HG02610 (cell line): ENCODE data around the gene SIT1.
"Not testable (repeated sequence)": the region's sequence is repeated elsewhere in the genome, so short reads cannot be mapped to it uniquely, and the experiment has no call there.

Experiments used
- ATAC-seq: cut with Tn5 transposase; IDR thresholded peaks from one replicate; pipeline ENCODE4 v1.9.1; 2021; ENCODE audit warnings: mild to moderate bottlenecking, moderate library complexity; ENCODE audit not compliant: unreplicated experiment

SIT1 gene

DNA sequence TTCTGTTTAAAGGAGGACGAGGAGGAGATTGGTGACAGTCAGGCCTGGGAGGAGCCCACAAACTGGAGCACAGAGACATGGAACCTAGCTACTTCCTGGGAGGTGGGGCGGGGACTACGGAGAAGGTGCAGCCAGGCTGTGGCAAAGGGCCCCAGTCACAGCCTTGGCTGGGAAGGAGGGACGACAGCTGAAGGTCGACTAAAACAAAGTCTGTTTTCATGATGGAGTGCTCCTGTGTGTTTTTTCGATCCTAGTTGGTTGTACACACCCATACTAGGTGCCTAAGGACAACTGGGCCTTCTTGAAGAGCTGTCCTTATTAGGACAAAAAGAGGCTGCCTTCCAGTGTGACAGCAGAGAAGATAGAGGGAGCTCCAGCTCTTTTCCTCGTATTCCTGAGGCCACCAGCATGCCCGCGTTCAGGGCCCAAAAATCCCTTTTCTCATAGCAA, 10.3 kb upstream of the SIT1 start:
- no peak for ATAC-seq

DNA sequence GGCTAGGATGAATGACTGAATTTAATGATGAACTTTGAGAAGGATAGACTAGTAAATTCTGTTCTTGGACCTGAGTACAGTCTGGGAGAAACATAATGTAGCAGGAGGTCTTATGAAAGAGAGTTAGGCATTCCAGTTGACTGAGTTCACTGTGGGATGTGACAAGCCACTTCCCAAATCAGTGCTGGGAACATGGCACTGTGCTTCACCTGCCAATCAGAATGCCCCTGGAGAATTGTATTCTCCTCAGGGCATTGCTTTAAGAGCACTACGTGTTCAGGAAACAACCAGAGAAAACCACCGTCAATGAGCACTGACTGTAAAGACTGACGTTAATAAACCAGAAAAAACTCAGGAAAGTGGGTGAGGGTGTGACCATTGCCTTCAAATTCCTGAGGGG, 8.6 kb upstream of the SIT1 start:
- no peak for ATAC-seq

DNA sequence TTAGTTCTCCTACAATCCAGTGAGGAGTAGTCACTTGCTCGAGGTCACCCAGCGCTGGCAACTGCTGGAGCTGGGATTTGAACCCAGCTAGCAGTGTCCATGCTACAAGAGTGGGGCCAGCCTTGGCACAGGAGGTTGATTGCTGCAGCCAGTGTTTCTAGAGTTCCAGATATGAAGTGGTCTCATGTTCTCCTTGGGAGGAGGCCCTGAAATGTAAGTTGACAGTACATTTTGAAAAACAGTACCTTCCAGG, 8.2 kb upstream of the SIT1 start:
- ATAC-seq, result no peak

DNA sequence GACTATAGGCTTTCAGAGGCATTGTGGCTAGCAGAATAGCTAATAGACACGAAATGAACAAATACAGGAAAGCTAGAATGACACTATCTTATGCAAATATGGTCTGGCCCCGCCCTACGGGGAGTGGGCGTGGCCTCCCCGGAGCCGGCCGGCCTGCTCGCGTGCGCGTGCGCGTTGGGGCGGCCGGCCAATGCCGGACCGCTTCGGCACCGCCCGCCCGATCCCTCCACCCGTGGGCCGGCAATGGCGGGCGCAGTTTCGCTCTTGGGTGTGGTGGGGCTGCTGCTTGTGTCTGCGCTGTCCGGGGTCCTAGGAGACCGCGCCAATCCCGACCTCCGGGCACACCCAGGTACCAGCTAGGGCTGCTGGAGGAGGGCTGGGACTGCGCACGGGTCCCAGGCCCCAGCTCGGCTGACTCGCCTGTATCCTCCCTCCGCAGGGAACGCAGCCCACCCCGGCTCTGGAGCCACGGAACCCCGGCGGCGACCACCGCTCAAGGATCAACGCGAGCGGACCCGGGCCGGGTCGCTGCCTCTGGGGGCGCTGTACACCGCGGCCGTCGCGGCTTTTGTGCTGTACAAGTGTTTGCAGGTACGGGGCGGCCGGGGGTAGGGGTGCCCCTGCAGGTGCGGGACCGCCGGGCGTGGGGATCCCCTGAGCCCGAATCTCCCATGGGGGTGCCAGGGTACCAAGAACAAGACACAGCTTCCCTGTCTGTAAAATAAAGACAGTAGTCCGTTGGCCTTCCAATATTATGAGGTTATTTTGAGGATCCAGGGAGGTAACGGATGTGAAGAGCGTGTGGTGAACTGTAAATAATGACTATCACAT, 7.6 kb upstream of the SIT1 start, which contains the start of gene CCDC107:
Gene CCDC107 (plus strand): TSS at position 156 of the 831 bp plus-strand sequence. CDS start 88 bp downstream, at position 244.
- ATAC-seq, result peak; percentile 50

DNA sequence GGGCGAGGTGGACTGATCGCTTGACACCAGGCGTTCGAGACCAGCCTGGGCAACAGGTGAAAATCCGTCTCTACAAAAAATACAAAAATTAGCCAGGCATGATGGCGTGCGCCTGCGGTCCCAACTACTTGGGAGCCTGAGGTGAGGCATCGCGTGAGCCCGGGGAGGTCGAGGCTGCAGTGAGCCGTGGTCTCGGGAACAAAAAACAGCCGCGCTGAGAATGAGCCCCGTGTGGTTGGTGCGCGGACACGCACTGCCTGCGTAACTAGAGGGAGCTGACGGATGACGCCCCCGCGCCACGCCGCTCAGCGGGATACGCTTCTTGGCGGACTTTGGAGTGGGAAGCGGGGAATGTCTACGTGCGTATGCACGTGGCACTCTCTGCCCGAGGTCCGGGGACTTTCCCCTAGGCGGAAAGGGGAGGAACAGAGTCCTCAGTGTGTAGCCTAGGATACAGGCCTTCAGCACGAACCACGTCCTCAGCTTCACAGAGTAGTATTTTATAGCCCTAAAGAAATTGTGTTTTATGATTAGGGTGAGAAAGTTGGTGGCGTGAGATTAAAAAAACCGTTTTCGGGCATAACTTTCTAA, 6.9 kb upstream of the SIT1 start, which contains the start of gene RMRP:
Gene RMRP (minus strand): TSS at position 474 of the 591 bp plus-strand sequence.
- peak; percentile 86 for ATAC-seq

DNA sequence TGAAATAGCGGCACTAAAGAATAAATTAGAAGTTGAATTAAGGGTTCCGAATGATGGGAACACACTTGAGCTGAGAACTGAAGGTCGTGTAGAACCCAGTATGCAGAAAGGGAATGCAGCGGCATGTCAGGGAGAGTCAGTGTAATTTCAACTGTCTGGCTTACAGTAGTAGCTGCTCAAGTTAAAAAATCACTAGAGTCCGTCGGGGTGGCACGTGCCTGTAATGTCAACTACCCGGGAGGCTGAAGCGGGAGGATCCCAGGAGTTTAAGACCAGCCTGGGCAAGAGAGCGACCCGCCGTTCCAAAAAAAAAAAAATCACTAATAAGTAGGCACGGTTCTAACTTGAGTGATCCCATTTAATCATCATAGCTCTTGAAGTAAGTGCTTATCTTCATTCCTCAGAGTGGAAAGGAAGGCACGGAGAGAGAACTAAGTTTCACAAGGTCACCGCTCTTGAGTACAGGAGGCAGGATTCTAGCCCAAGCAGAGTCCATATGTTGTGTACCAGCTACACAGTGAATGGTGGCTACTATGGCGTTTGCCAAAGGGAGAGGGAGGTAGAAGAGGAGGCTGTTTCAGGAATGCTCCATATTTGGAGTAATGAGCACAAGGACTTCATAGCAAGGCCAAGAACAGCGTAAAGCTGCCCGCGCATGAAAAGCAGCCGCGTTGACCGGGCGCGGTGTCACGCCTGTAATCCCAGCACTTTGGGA, 6.3 kb upstream of the SIT1 start:
- no peak for ATAC-seq

DNA sequence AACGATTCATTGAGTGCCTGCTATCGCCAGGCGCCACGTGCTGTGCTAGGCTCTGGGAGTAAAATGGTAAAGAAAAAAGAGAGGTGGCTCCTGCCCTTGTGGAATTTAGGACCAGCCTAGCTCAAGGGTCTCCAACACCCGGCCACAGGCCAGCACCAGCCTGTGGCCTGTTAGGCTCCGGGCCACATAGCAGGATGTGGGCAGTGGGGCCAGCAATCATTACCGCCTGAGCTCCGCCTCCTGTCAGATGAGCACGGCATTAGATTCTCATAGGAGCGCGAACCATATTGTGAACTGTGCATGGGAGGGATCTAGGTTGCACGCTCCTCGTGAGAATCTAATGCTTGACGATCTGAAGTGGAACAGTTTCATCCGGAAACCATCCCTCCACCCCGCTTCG, 5.6 kb upstream of the SIT1 start:
- ATAC-seq, result no peak

DNA sequence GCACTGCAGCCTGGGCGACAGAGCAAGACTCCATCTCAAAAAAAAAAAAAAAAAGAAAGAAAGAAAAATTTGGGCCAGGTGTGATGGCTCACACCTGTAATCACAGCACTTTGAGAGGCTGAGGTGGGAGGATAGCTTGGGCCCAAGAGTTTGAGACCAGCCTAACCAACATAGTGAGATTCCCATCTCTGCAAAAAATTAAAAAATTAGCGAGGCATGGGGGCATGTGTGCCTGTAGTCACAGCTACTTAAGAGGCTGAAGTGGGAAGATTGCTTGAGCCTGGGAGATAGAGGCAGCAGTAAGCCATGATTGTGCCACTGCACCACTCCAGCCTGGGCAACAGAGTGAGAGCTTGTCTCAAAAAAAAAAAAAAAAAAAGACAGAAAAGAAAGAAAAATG, 2.9 kb upstream of the SIT1 start:
- ATAC-seq, result no peak

DNA sequence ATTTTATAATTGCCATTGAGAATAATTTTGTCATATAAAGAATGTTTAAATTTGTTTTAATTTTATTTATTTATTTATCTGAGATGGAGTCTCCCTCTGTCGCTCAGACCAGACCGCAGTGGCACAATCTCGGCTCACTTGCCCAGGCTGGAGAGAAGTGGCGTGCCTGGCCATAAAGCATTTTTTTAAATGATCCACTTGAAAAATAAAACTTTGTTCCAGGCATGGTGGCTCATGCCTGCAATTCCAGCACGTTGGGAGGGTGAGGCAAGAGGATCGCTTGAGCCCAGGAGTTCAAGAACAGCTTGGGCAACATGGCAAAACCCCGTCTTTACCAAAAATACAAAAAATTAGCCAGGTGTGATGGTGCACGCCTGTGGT, 2.1 kb upstream of the SIT1 start:
- no peak for ATAC-seq

DNA sequence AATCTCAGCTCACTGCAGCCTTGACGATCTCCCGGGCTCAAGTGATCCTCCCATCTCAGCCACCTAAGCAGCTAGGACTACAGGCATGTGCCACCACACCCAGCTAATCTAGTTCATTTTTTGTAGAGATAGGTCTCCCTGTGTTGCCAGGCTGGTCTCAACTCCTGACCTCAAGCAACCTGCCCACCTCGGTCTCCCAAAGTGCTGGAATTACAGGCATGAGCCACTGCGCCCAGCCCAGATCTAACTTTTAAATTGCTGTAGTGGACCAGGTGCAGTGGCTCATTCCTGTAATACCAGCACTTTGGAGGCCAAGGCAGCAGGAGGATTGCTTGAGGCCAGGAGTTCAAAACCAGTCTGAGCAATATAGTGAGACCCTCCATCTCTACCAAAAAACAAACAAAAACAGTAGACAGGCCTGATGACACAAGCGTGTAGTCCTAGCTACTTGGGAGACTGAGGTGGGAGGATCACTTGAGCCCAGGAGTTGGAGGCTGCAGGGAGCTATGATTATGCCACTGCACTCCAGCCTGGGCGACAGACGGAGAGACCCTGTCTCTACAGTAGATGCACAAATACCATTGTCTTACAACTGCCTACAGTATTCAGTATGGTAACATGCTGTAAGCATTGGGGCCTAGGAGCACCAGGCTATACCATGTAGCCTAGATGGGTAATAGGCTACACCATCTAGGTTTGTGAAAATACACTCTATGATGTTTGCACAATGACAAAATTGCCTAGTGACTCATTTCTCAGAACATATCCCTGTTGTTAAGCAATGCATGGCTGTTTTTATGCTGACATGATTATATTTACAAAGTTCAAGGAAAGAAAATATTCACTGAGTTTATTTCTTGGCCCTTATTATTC, 1.5 kb upstream of the SIT1 start:
- no peak for ATAC-seq

DNA sequence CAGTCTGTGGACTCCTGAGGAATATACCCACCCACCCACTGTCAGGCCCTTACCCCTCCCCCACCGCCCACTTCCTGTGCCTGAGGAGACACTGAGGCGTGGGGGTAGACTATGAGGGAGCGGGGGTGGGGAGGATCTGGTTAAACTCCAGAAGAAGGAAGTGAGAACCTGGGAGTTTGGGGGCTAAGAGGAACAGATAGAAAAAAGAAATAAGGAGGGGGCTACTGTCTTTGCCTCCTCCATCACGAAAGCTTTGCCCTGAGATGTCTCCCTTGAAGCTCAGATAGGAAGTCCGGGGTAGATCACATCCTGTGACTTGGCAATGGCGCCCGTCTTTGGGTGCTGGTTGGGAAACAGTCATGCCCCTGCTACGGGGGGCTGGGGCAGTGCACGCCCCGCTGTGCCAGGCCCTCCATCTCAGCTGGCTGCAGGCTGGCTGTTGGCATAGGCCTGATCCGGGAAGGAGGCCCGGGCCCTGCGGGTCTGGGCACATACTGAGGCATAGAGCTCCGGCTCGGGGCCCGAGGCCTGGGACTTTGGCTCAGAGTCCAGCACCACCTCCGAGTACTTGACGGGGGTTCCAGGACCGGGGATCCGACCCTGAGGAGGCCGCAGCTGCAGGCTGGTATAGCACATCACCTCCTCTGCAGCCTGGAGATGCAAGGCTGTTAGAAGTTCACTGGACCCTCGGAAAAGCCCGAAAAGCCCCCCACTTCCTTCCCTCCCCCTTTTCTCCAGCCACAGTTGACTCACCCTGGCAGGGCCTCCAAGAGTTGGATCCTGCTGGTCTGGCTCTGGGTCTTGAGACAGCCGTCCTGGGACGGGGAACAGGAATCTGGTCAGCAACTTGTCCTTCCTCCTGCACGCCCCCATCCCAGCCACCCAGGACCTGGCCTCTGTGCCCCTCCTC, 1.0 kb downstream of the SIT1 start:
- ATAC-seq, result no peak

DNA sequence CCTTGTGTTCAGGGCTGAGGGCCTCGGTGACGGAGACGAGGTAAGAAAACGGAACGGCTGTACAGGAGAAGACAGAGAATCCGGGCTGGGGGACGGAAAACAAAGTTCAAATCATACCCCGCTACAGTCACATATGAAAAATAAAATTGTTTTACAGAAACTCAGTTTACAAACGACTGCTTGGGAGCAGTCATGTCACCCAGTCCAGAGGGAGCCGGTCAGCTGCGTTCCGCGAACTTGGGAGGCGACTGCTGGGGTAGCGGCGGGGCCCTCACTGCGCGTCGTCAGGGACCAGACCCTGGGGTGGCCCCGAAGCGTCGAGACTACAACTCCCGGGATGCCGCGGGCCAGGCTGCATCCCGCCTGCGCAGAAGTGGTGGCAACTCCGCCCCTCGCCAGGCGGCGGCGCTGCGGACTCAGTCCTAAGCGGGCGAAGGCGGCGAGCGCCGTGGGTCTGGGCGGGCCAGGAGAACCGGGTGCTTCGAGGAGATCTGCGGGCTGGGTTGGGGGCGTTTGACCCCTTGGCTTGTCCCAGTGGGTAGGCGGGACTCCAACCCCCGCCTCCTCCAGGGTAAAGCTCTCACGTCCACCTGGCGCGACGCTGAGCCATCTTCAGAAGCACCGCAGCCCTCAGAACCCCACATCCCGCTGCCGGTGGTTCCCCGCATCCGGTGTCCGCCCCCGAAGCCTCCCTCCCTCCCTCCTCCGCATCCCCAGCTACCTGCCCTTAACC, 4.0 kb downstream of the SIT1 start:
- ATAC-seq, result peak; percentile 82

DNA sequence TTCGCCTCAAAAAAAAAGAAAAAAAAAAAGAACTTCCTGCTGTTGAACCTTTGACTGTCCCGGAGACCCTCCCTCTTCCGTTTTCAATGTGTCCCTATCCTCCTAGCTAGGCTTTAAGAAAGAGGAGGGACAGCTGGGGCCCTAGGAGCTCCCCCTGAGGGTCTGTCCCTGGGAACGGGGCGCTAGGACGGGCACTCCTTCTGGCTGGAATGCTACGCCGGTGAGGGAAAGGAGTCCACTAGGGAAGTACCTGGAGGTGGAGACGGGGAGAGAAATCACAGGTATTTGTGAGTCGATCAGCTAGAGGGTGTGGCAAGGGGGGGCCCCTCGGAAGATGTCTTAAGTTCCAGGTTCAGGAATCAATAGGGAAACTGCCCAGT, 4.6 kb downstream of the SIT1 start:
- ATAC-seq, result peak; percentile 10

DNA sequence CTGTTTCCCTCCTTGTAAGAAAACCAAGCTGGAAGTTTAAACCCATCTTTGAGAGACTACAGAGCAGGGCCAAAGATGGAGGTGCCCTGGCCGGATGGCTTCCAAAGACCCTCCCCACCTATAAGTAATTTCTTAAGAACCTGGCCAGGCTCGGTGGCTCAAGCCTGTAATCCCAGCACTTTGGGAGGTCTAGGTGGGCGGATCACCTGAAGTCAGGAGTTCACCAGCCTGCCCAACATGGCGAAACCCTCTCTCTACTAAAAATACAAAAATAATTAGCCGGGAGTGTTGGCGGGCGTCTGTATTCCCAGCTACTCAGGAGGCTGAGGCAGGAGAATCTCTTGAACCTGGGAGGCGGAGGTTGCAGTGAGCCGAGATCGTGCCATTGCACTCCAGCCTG, 5.0 kb downstream of the SIT1 start:
- ATAC-seq, result not testable (repeated sequence)

DNA sequence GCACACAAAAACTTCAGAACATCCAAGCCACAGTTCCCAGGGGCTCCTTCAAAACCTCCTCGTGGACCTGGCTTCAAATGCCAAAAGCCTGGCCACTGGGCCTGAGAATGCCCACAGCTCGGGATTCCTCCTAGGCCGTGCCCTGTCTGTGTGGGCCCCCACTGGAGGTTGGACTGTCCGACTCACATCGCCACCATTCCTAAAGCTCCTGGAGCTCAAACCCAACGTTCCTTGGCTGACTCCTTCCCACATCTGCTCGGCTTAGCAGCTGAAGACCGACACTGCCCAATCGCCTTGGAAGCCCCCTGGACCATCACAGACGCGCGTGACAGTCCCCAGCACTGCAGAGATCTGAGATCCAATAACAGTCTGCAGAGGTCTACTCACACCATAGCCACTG, 7.7 kb downstream of the SIT1 start:
- ATAC-seq, result no peak

DNA sequence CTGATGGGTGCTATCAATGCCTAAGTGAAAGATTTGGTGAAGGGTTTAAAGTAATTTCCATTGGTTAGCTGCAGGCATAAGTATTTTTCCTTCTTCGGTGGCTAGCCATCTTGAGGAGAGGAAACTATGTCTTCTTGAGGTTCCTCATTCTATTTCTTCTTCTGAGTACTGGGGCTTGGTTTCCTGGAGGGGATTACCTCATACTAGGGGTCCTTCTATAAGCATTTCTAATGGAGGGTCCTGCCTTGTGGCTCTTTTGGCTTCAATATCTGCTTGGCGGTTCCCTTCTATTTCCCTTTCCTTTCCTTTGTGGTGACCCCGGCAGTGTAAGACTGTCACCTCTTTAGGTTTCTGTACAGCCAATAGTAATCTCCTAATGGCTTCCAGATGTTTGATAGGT, 9.3 kb downstream of the SIT1 start:
- ATAC-seq, result not testable (repeated sequence)

DNA sequence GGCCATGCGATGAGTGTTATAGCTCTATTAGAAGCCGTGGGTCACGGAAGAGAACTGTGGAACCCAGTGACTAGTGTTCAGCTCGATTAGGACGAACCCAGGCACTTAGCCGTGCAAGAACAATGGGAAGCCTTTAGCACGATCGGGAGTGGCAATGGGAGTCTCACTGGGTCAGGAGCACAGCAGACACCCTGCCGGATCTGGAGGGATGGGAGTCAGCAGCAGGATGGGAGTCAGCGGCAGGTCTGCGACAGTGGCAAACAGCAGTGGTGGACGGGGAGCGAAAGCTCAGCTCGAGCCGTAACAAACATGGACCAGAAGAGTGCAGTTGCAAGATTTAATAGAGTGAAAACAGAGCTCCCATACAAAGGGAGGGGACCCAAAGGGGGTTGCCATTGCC, 10.3 kb downstream of the SIT1 start:
- not testable (repeated sequence) for ATAC-seq

DNA sequence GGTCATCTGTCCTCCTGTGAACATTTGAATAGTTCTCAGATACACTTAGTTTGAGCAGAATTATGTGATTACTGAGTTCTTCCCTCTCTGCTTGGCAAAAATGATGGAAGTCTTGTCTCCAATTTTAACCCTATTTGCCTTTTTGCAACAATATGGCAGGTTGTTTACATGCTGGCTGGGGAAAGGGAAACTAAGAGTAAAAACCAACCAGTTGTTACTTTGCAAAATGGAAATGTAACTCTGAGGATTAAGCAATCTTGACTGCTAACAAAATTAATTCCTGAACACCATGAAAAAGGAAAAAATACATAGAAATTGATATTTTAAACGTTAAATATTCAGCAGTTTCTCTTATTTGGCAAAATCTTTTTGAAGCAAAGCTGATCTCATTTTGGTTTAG, 11.1 kb downstream of the SIT1 start:
- no peak for ATAC-seq

DNA sequence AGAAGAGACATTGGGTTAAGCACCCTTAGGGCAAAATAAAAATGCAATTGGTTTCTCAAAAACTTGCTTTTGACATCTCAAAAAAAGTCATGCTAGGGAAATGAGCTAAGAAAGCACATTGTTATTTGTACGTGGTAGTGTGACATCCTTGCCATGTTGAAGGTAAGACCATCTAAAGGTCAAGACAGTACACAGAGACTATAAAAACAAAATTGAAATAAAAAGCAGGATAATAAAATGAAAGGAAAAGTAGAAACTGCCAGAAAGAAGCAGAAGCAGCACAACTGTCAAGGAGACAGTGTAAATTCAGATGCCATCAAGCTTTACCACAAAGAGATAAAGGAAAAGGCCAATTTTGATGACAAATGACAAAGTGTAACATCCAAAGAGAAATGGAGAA, 11.5 kb downstream of the SIT1 start:
- ATAC-seq, result not testable (repeated sequence)
